Progenitor cell of endocrine pancreas (in vitro differentiated cells): ENCODE data around the gene PODXL. TPM values are rescaled to one million over a fixed set of nuclear protein-coding genes. Genes with fewer than 3 reads are reported as not detected.
A peak's percentile ranks its signal among the peaks of the same experiment; 100 is the strongest.

Experiments
- DNase-seq: peaks from one replicate; pipeline ENCODE4 v3.0.0; 2021; ENCODE audit warnings: low spot score; ENCODE audit not compliant: unreplicated experiment
- H3K27ac Mint-ChIP-seq: 2 replicates; pipeline ENCODE4 v1.8.0; 2021; ENCODE audit warnings: mild to moderate bottlenecking, moderate library complexity, mixed read lengths
- H3K27me3 Mint-ChIP-seq: 2 replicates; pipeline ENCODE4 v1.8.0; 2021; ENCODE audit warnings: mixed read lengths
- H3K36me3 Mint-ChIP-seq: 2 replicates; pipeline ENCODE4 v1.8.0; 2022; ENCODE audit warnings: mixed read lengths; ENCODE audit not compliant: insufficient read depth
- H3K4me1 Mint-ChIP-seq: 2 replicates; pipeline ENCODE4 v1.8.0; 2021; ENCODE audit warnings: low read depth, mixed read lengths
- H3K4me3 Mint-ChIP-seq: 2 replicates; pipeline ENCODE4 v1.8.0; 2021; ENCODE audit warnings: low read depth, mild to moderate bottlenecking, moderate library complexity, mixed read lengths
- H3K9me3 Mint-ChIP-seq: 2 replicates; pipeline ENCODE4 v1.8.0; 2021; ENCODE audit warnings: low read depth, mixed read lengths
- total RNA-seq: library from RNA; stranded (reverse); gene quantifications from 2 replicates; pipeline ENCODE4 v1.2.1, GENCODE V29; 2021
- TF ChIP-seq, protein P1 (sequence below): fragments of 200-600 bp; sonication (generic); IDR thresholded peaks from one replicate; pipeline ENCODE4 v1.5.0; 2021; ENCODE audit warnings: antibody characterized with exemption, mild to moderate bottlenecking; ENCODE audit not compliant: unreplicated experiment

Gene PODXL
- total RNA-seq, 1 donor from 2014 or later: 21.2 TPM

DNA sequence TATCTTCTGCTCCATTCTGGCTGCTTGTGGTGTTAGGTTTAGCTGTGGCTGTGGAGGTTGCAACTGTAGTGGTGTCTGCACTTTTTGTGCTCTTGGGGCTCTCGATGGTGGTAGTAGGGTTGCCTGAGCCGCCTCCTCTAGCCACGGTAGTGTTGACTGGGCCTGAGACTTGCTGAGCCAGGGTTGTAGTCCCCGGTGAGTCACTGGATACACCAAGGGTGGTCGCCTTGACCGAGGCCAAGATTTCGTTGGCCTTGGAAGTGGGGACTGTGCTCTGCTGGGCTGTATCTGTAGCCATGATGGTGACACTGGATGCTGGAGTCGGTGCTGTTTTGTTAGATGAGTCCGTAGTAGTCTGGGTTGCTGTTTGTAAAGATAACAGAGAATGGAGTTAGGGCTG, 45.4 kb downstream of the PODXL start:
- H3K36me3 Mint-ChIP-seq: peaks cover 2% of the 10 kb centered on the region
- H3K9me3 Mint-ChIP-seq: no peaks in the 10 kb centered on the region
- H3K4me3 Mint-ChIP-seq: no peak overlapping the region
- peaks cover 7% of the 10 kb centered on the region for H3K4me1 Mint-ChIP-seq
- DNase-seq: no peak
- H3K27ac Mint-ChIP-seq: no peak overlapping the region
- TF ChIP-seq, protein P1, sequence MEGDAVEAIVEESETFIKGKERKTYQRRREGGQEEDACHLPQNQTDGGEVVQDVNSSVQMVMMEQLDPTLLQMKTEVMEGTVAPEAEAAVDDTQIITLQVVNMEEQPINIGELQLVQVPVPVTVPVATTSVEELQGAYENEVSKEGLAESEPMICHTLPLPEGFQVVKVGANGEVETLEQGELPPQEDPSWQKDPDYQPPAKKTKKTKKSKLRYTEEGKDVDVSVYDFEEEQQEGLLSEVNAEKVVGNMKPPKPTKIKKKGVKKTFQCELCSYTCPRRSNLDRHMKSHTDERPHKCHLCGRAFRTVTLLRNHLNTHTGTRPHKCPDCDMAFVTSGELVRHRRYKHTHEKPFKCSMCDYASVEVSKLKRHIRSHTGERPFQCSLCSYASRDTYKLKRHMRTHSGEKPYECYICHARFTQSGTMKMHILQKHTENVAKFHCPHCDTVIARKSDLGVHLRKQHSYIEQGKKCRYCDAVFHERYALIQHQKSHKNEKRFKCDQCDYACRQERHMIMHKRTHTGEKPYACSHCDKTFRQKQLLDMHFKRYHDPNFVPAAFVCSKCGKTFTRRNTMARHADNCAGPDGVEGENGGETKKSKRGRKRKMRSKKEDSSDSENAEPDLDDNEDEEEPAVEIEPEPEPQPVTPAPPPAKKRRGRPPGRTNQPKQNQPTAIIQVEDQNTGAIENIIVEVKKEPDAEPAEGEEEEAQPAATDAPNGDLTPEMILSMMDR: no peak
- no peaks in the 10 kb centered on the region for H3K27me3 Mint-ChIP-seq

DNA sequence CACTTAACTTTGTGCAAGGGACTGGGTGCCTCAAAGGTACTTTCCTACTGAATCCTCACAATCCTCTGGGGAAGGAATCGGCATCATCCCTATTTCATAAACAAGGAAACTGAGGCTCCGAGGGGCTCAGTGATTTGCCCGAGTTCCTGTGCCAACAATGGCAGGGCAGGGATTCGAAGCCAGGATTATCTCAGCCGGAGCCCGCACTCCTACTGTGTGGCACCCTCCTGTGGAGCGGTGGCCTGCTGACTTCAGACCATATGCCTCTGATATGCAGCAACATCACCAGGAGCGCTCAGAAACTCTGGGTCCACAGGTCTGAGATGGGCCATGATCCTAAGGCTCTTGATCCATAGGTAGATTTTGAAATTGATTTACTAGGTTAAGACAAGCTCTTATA, 46.6 kb downstream of the PODXL start:
- Mint-ChIP-seq H3K27ac (no peak overlapping the region), H3K36me3 (peaks cover 2% of the 10 kb centered on the region), H3K4me1 (peaks cover 9% of the 10 kb centered on the region), H3K4me3 (no peak overlapping the region), H3K27me3 (no peaks in the 10 kb centered on the region), H3K9me3 (no peaks in the 10 kb centered on the region)
- TF ChIP-seq, protein P1: no peak
- no peak for DNase-seq

GRCh38 chr7:131508754-131509486, 47.5 kb downstream of the PODXL start:
- H3K36me3 Mint-ChIP-seq: peaks cover 2% of the 10 kb centered on the region
- no peak overlapping the region for H3K27ac Mint-ChIP-seq

GRCh38 chr7:131507592-131508331, 48.7 kb downstream of the PODXL start:
- Mint-ChIP-seq H3K27ac (no peak overlapping the region), H3K4me3 (no peak overlapping the region), H3K36me3 (peaks cover 2% of the 10 kb centered on the region), H3K27me3 (no peaks in the 10 kb centered on the region), H3K4me1 (peaks cover 3% of the 10 kb centered on the region), H3K9me3 (no peaks in the 10 kb centered on the region)
- TF ChIP-seq, protein P1: peak; percentile 86
- peak; percentile 71 for DNase-seq

More at GRCh38 chr7:131508754-131509486, 47.5 kb downstream of the PODXL start:
- no peak for DNase-seq
- Mint-ChIP-seq H3K9me3 (no peaks in the 10 kb centered on the region), H3K4me3 (no peak overlapping the region), H3K4me1 (peaks cover 10% of the 10 kb centered on the region), H3K27me3 (no peaks in the 10 kb centered on the region)
- TF ChIP-seq, protein P1: no peak

- H3K4me1 Mint-ChIP-seq: peaks cover 3% of the 10 kb centered on the region
- TF ChIP-seq, protein P1: no peak
- DNase-seq: no peak
- H3K4me3 Mint-ChIP-seq: no peak overlapping the region
- H3K27ac Mint-ChIP-seq: no peak overlapping the region
- no peaks in the 10 kb centered on the region for H3K27me3 Mint-ChIP-seq
- no peaks in the 10 kb centered on the region for H3K9me3 Mint-ChIP-seq
- H3K36me3 Mint-ChIP-seq: peaks cover 2% of the 10 kb centered on the region
These were observed 49.8 kb downstream of the PODXL start for GRCh38 chr7:131506597-131506996.
